Uterus (tissue), 4 donors: ENCODE results near the gene GLIS1. TPM values are rescaled to one million over a fixed set of nuclear protein-coding genes. Genes with fewer than 3 reads are reported as not detected.

ENCODE experiments used
- DNase-seq, 2 donors: peaks; one replicate each; pipeline ENCODE4 v3.0.0-alpha.2; 2019 to 2020
- H3K27ac ChIP-seq, 2 donors: fragments of 200-600 bp; sonication (generic); 1 replicate in 1 of 2; 2 replicates in 1 of 2; pipeline ENCODE4 v1.5.1; 2016 to 2018
- H3K27me3 ChIP-seq, 2 donors: fragments of 200-600 bp; sonication (generic); one replicate each; pipeline ENCODE4 v1.5.1; 2018 to 2019; ENCODE audit warnings: control low read depth in 1 of 2
- H3K36me3 ChIP-seq, 2 donors: fragments of 200-600 bp; sonication (generic); one replicate each; pipeline ENCODE4 v1.5.1; 2019; ENCODE audit warnings: control low read depth in 1 of 2
- H3K4me1 ChIP-seq, 2 donors: fragments of 200-600 bp; sonication (generic); one replicate each; pipeline ENCODE4 v1.5.1; 2018 to 2019; ENCODE audit warnings: control low read depth in 1 of 2
- H3K4me3 ChIP-seq, 2 donors: fragments of 200-600 bp; sonication (generic); 1 replicate in 1 of 2; 2 replicates in 1 of 2; pipeline ENCODE4 v1.5.1; 2018 to 2019; ENCODE audit warnings: mild to moderate bottlenecking in 1 of 2
- H3K9me3 ChIP-seq, 2 donors: fragments of 200-600 bp; sonication (generic); one replicate each; pipeline ENCODE4 v1.5.1; 2019; ENCODE audit warnings: control low read depth in 1 of 2
- CTCF ChIP-seq, 4 experiments: fragments of 200-600 bp in 2 of 4; fragments of 450-650 bp in 2 of 4; sonication (generic) in 2 of 4; IDR thresholded peaks; one replicate each; pipeline ENCODE4 v1.5.1; 2016 to 2019; ENCODE audit warnings: antibody characterized with exemption in 4 of 4, mild to moderate bottlenecking in 2 of 4, moderate library complexity in 1 of 4
- POLR2A ChIP-seq, 2 donors: fragments of 450-650 bp; IDR thresholded peaks; one replicate each; pipeline ENCODE4 v1.6.1; 2016; ENCODE audit warnings: antibody characterized with exemption in 2 of 2, mild to moderate bottlenecking in 1 of 2, moderate library complexity in 1 of 2
- intact Hi-C: fragments of 100-400 bp; cut with DNase I; formaldehyde crosslinking; loops from one replicate; pipeline ENCODE4 v1.15.1; 2023; ENCODE audit warnings: low total_unique reads
- total RNA-seq, 4 donors: library from RNA; depleted of rRNA in 3 of 4; stranded (reverse); fragments of >200 nt in 3 of 4; gene quantifications; one replicate each; pipeline versions ENCODE4 v1.1.0 to v1.2.4, GENCODE V29; 2014 to 2023
- donor health status: DM: yes; HTN: yes; CAD: no.

Gene GLIS1
- total RNA-seq, 4 donors from 2014 or later: 0.21 to 1.0 TPM; not detected in 2

- TF ChIP-seq CTCF (IDR thresholded peaks at IDR 0.05): no peak
- TF ChIP-seq POLR2A (IDR thresholded peaks at IDR 0.05): no peak
- DNase-seq: no peak
Observed at GRCh38 chr1:53480678-53481077, 258.3 kb downstream of the GLIS1 start.

GRCh38 chr1:53478502-53478818 is 260.5 kb downstream of the GLIS1 start:
- Histone ChIP-seq H3K27me3 (no peaks in the 10 kb centered on the region), H3K36me3 (no peaks in the 10 kb centered on the region), H3K9me3 (no peaks in the 10 kb centered on the region), H3K4me1 (no peaks in the 10 kb centered on the region), H3K27ac (no peak overlapping the region), H3K4me3 (no peak overlapping the region)
- no peak for DNase-seq
- TF ChIP-seq CTCF (IDR thresholded peaks at IDR 0.05): no peak
- no peak for TF ChIP-seq POLR2A (IDR thresholded peaks at IDR 0.05)
- intact Hi-C loops: no loop called here

More at GRCh38 chr1:53480678-53481077, 258.3 kb downstream of the GLIS1 start:
- no peaks in the 10 kb centered on the region for H3K36me3 ChIP-seq
- H3K27ac ChIP-seq: no peak overlapping the region
- no peaks in the 10 kb centered on the region for H3K4me1 ChIP-seq
- H3K4me3 ChIP-seq: no peak overlapping the region
- no peaks in the 10 kb centered on the region for H3K9me3 ChIP-seq
- no peaks in the 10 kb centered on the region for H3K27me3 ChIP-seq
- intact Hi-C loops: no loop called here

GRCh38 chr1:53477651-53478501 is 261.1 kb downstream of the GLIS1 start:
- DNase-seq: no peak
- TF ChIP-seq POLR2A (IDR thresholded peaks at IDR 0.05) (no peak), CTCF (IDR thresholded peaks at IDR 0.05) (no peak)
- intact Hi-C loops: no loop called here
- no peak overlapping the region for H3K4me3 ChIP-seq
- no peaks in the 10 kb centered on the region for H3K9me3 ChIP-seq
- H3K36me3 ChIP-seq: no peaks in the 10 kb centered on the region
- H3K27me3 ChIP-seq: no peaks in the 10 kb centered on the region
- H3K27ac ChIP-seq: no peak overlapping the region
- no peaks in the 10 kb centered on the region for H3K4me1 ChIP-seq

- Histone ChIP-seq H3K36me3 (no peaks in the 10 kb centered on the region), H3K4me3 (no peak overlapping the region), H3K4me1 (no peaks in the 10 kb centered on the region), H3K27ac (no peak overlapping the region), H3K27me3 (no peaks in the 10 kb centered on the region), H3K9me3 (no peaks in the 10 kb centered on the region)
- no peak for DNase-seq
- TF ChIP-seq CTCF (IDR thresholded peaks at IDR 0.05) (no peak), POLR2A (IDR thresholded peaks at IDR 0.05) (no peak)
- intact Hi-C loops: no loop called here
Observed at GRCh38 chr1:53476579-53476978, 262.4 kb downstream of the GLIS1 start.

- H3K27me3 ChIP-seq: no peaks in the 10 kb centered on the region
- intact Hi-C loops: no loop called here
- H3K9me3 ChIP-seq: no peaks in the 10 kb centered on the region
- TF ChIP-seq POLR2A (IDR thresholded peaks at IDR 0.05) (no peak), CTCF (IDR thresholded peaks at IDR 0.05) (no peak)
- DNase-seq: no peak
- no peaks in the 10 kb centered on the region for H3K4me1 ChIP-seq
- no peak overlapping the region for H3K4me3 ChIP-seq
- no peaks in the 10 kb centered on the region for H3K36me3 ChIP-seq
- H3K27ac ChIP-seq: no peak overlapping the region
Observed at GRCh38 chr1:53475664-53476063, 263.3 kb downstream of the GLIS1 start.
